Panc1 (cell line): ENCODE measurements around the gene KCNH5. TPM values are rescaled to one million over a fixed set of nuclear protein-coding genes. Genes with fewer than 3 reads are reported as not detected.

ENCODE experiments used
- ATAC-seq: fragments of 200-7000 bp; cut with Tn5 transposase; 2 replicates; pipeline ENCODE4 v1.9.1; 2020; ENCODE audit warnings: mild to moderate bottlenecking, moderate library complexity
- BruUV-seq: library from RNA; stranded (reverse); fragments of 400-500 nt; replicated peaks from 2 replicates; lab custom pipeline; 2021; lab: Mats Ljungman, UMichigan
- CTCF ChIA-PET: fragments of 300-600 bp; sonication (Branson Sonifier 250); formaldehyde crosslinking; loops from one replicate; lab custom pipeline; 2022; ENCODE audit warnings: antibody characterized with exemption; lab: Charles Lee
- POLR2A ChIA-PET: fragments of 300-600 bp; sonication (Branson Sonifier 250); formaldehyde crosslinking; loops from one replicate; lab custom pipeline; 2022; ENCODE audit warnings: antibody characterized with exemption; lab: Charles Lee
- DNase-seq: peaks from one replicate; pipeline ENCODE4 v3.0.0-alpha.2; 2010; ENCODE audit warnings: low read depth, low spot score
- H3K27ac ChIP-seq: 2 replicates; pipeline ENCODE4 v1.5.1; 2011; ENCODE audit warnings: mild to moderate bottlenecking, low read length, inconsistent platforms
- H3K27me3 ChIP-seq: fragments of 200-500 bp; sonication (Bioruptor generic); 2 replicates; pipeline ENCODE4 v1.6.0; 2014; ENCODE audit warnings: low read length, inconsistent platforms; ENCODE audit not compliant: control insufficient read depth, insufficient read depth
- H3K36me3 ChIP-seq: fragments of 200-500 bp; sonication (Bioruptor generic); 2 replicates; pipeline ENCODE4 v1.5.1; 2014; ENCODE audit warnings: inconsistent platforms, mild to moderate bottlenecking, low read length, moderate library complexity; ENCODE audit not compliant: control insufficient read depth, insufficient read depth
- H3K4me1 ChIP-seq: 2 replicates; pipeline ENCODE4 v1.5.1; 2011; ENCODE audit warnings: inconsistent platforms, mild to moderate bottlenecking, low read length, moderate library complexity; ENCODE audit not compliant: control insufficient read depth, insufficient read depth
- H3K4me3 ChIP-seq, 2 experiments: 2 replicates each; pipeline ENCODE4 v1.5.1; 2011 to 2012; ENCODE audit warnings: low read depth in 2 of 2, low read length in 2 of 2, mild to moderate bottlenecking in 2 of 2, inconsistent platforms in 1 of 2, moderate library complexity in 1 of 2
- H3K9me3 ChIP-seq: fragments of 200-500 bp; sonication (Bioruptor generic); 2 replicates; pipeline ENCODE4 v1.5.1; 2014; ENCODE audit warnings: low read depth, mild to moderate bottlenecking, inconsistent platforms, low read length, moderate library complexity; ENCODE audit not compliant: control insufficient read depth, insufficient read depth
- CTCF ChIP-seq: fragments of 450-650 bp; IDR thresholded peaks from 2 replicates; pipeline ENCODE4 v1.5.1; 2017; ENCODE audit warnings: mild to moderate bottlenecking
- POLR2AphosphoS5 ChIP-seq: IDR thresholded peaks from 2 replicates; pipeline ENCODE4 v1.6.1; 2012; ENCODE audit warnings: mild to moderate bottlenecking, low read depth, low read length, moderate library complexity
- REST ChIP-seq, 2 experiments: IDR thresholded peaks; 2 replicates each; pipeline ENCODE4 v1.6.1; 2011 to 2012; ENCODE audit warnings: low read depth in 2 of 2, control low read depth in 1 of 2, low read length in 1 of 2, mild to moderate bottlenecking in 1 of 2, moderate library complexity in 1 of 2; ENCODE audit not compliant: insufficient read depth in 1 of 2
- SIN3A ChIP-seq: IDR thresholded peaks from 2 replicates; pipeline ENCODE4 v1.6.1; 2012; ENCODE audit warnings: low read depth, mild to moderate bottlenecking, low read length, moderate library complexity, borderline replicate concordance; ENCODE audit not compliant: insufficient read depth
- TCF7L2 ChIP-seq: IDR thresholded peaks from 2 replicates; pipeline ENCODE4 v1.6.1; 2011; ENCODE audit warnings: mild to moderate bottlenecking, low read depth, low read length, inconsistent platforms
- in situ Hi-C: cut with HindIII; loops from 2 replicates; pipeline ENCODE4 v1.10.0; 2016; ENCODE audit warnings: low sequenced_read_pairs, low pct_unique_long_range_greater_than_20kb
- intact Hi-C: fragments of 100-400 bp; cut with micrococcal nuclease; formaldehyde crosslinking; loops from one replicate; pipeline ENCODE4 v1.10.0; 2022; ENCODE audit not compliant: unreplicated experiment
- total RNA-seq: library from RNA; stranded (reverse); gene quantifications from one replicate; pipeline ENCODE4 v1.2.1, GENCODE V29; 2021; ENCODE audit not compliant: unreplicated experiment

Gene KCNH5
- total RNA-seq, 1 experiment from 2014 or later: not detected

GRCh38 chr14:62980693-62981092 lies 64.6 kb downstream of the KCNH5 start:
- Histone ChIP-seq H3K27me3 (no peaks in the 10 kb centered on the region), H3K27ac (no peak overlapping the region), H3K9me3 (no peaks in the 10 kb centered on the region), H3K4me1 (no peaks in the 10 kb centered on the region), H3K4me3 (no peak overlapping the region), H3K36me3 (no peaks in the 10 kb centered on the region)
- ChIA-PET CTCF (no interaction called here), POLR2A (no interaction called here)
- BruUV-seq: no TSS peak
- in situ Hi-C loops (no loop called here), intact Hi-C loops (no loop called here)
- no peak for TF ChIP-seq TCF7L2
- no peak for TF ChIP-seq POLR2AphosphoS5
- no peak for TF ChIP-seq SIN3A
- no peak for TF ChIP-seq REST (IDR thresholded peaks at IDR 0.05; ENCODE audit: insufficient read depth in 1 of 2, low read depth in 2 of 2, low read length in 1 of 2)
- TF ChIP-seq CTCF: no peak
- ATAC-seq: no peak
- DNase-seq: no peak

- BruUV-seq: no TSS peak
- H3K27ac ChIP-seq: no peak overlapping the region
- H3K9me3 ChIP-seq: no peaks in the 10 kb centered on the region
- DNase-seq: no peak
- CTCF ChIA-PET: no interaction called here
- H3K4me1 ChIP-seq: no peaks in the 10 kb centered on the region
- POLR2A ChIA-PET: no interaction called here
- H3K36me3 ChIP-seq: no peaks in the 10 kb centered on the region
- H3K4me3 ChIP-seq: no peak overlapping the region
- ATAC-seq: no peak
- in situ Hi-C loops: no loop called here
- H3K27me3 ChIP-seq: no peaks in the 10 kb centered on the region
- TF ChIP-seq SIN3A (no peak), POLR2AphosphoS5 (no peak)
- intact Hi-C loops: no loop called here
Observed at GRCh38 chr14:62957562-62957961, 87.7 kb downstream of the KCNH5 start.

- ATAC-seq: no peak
- in situ Hi-C loops: no loop called here
- Histone ChIP-seq H3K4me1 (no peaks in the 10 kb centered on the region), H3K27me3 (no peaks in the 10 kb centered on the region), H3K9me3 (no peaks in the 10 kb centered on the region), H3K36me3 (no peaks in the 10 kb centered on the region), H3K4me3 (no peak overlapping the region), H3K27ac (no peak overlapping the region)
- ChIA-PET CTCF (interaction anchor here (0.6 kb wide), 1 partner anchor 337 kb away, joined by 3 read pairs; no protein-coding TSS in a partner anchor), POLR2A (no interaction called here)
- intact Hi-C loops: no loop called here
- no peak for TF ChIP-seq POLR2AphosphoS5
- no peak for TF ChIP-seq SIN3A
- no peak for TF ChIP-seq TCF7L2
- no peak for TF ChIP-seq REST (IDR thresholded peaks at IDR 0.05; ENCODE audit: insufficient read depth in 1 of 2, low read depth in 2 of 2, low read length in 1 of 2)
- no peak for TF ChIP-seq CTCF
- no peak for DNase-seq
- BruUV-seq: no TSS peak
Observed at GRCh38 chr14:62956413-62956812, 88.8 kb downstream of the KCNH5 start.
